Measurements from ENCODE around the gene C19orf73.
"Not testable (repeated sequence)": the region's sequence is repeated elsewhere in the genome, so short reads cannot be mapped to it uniquely, and the experiment has no call there.

Gene C19orf73

GRCh38 chr19:49121841-49122240, 2.9 kb upstream of the C19orf73 start:
- DNase-seq (ENCODE audit: low read depth, low spot score), result not testable (repeated sequence)

- no peak for DNase-seq (ENCODE audit: low read depth, low spot score)
These were observed 1.9 kb upstream of the C19orf73 start for GRCh38 chr19:49120868-49121267.

GRCh38 chr19:49120325-49120683, 1.4 kb upstream of the C19orf73 start:
- DNase-seq (ENCODE audit: low read depth, low spot score), result no peak

- no peak for DNase-seq (ENCODE audit: low read depth, low spot score)
These were observed 725 bp upstream of the C19orf73 start, which contains the start of gene PPFIA3 for GRCh38 chr19:49119411-49120324. Gene PPFIA3 (plus strand): TSS chr19:49119544. CDS start chr19:49127874, 8,330 bp downstream.

- no peak for DNase-seq (ENCODE audit: low read depth, low spot score)
These were observed 1.0 kb downstream of the C19orf73 start for GRCh38 chr19:49117677-49118564.

- no peak for DNase-seq (ENCODE audit: low read depth, low spot score)
These were observed 2.4 kb downstream of the C19orf73 start for GRCh38 chr19:49116544-49116943.

- no peak for DNase-seq (ENCODE audit: low read depth, low spot score)
These were observed 4.1 kb downstream of the C19orf73 start for GRCh38 chr19:49114630-49115363.

GRCh38 chr19:49113762-49114629, 4.9 kb downstream of the C19orf73 start, which contains the start of gene LIN7B:
Gene LIN7B (plus strand): TSS chr19:49114370. CDS start chr19:49114405, 35 bp downstream.
- no peak for DNase-seq (ENCODE audit: low read depth, low spot score)

GRCh38 chr19:49111218-49111998, 7.5 kb downstream of the C19orf73 start:
- DNase-seq (ENCODE audit: low read depth, low spot score), result no peak

GRCh38 chr19:49110567-49110966, 8.4 kb downstream of the C19orf73 start:
- no peak for DNase-seq (ENCODE audit: low read depth, low spot score)

- DNase-seq (ENCODE audit: low read depth, low spot score), result no peak
These were observed 9.2 kb downstream of the C19orf73 start for GRCh38 chr19:49109569-49110233.

GRCh38 chr19:49109051-49109450, 9.9 kb downstream of the C19orf73 start:
- no peak for DNase-seq (ENCODE audit: low read depth, low spot score)

GRCh38 chr19:49107625-49108459, 11.1 kb downstream of the C19orf73 start:
- DNase-seq (ENCODE audit: low read depth, low spot score), result no peak

- DNase-seq (ENCODE audit: low read depth, low spot score), result no peak
These were observed 12.3 kb downstream of the C19orf73 start for GRCh38 chr19:49106648-49107135.

- DNase-seq (ENCODE audit: low read depth, low spot score), result no peak
These were observed 14.6 kb downstream of the C19orf73 start for GRCh38 chr19:49104229-49104864.

GRCh38 chr19:49103331-49104085, 15.4 kb downstream of the C19orf73 start:
- no peak for DNase-seq (ENCODE audit: low read depth, low spot score)

- no peak for DNase-seq (ENCODE audit: low read depth, low spot score)
These were observed 16.6 kb downstream of the C19orf73 start for GRCh38 chr19:49102303-49102702.

All from brain pericyte (primary cell).